Measurements from ENCODE around the gene EIF4G2.
"Not testable (repeated sequence)": the region's sequence is repeated elsewhere in the genome, so short reads cannot be mapped to it uniquely, and the experiment has no call there.

The EIF4G2 gene

DNA sequence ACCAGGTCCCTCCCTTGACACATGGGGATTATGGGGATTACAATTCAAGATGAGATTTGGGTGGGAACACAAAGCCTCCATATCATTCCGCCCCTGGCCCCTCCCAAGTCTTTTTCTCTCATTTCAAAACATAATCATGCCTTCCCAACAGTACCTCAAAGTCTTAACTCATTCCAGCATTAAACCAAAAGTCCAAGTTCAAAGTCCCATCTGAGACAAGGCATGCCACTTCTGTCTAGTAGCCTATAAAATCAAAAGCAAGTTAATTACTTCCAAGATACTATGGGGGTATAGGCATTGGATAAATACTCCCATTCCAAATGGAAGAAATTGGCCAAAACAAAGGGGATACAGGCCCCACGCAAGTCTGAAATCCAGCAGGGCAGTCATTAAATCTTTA lies 19.7 kb upstream of the EIF4G2 start:
- no peak for DNase-seq (ENCODE audit: low spot score)
- TF ChIP-seq, protein P1, sequence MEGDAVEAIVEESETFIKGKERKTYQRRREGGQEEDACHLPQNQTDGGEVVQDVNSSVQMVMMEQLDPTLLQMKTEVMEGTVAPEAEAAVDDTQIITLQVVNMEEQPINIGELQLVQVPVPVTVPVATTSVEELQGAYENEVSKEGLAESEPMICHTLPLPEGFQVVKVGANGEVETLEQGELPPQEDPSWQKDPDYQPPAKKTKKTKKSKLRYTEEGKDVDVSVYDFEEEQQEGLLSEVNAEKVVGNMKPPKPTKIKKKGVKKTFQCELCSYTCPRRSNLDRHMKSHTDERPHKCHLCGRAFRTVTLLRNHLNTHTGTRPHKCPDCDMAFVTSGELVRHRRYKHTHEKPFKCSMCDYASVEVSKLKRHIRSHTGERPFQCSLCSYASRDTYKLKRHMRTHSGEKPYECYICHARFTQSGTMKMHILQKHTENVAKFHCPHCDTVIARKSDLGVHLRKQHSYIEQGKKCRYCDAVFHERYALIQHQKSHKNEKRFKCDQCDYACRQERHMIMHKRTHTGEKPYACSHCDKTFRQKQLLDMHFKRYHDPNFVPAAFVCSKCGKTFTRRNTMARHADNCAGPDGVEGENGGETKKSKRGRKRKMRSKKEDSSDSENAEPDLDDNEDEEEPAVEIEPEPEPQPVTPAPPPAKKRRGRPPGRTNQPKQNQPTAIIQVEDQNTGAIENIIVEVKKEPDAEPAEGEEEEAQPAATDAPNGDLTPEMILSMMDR (IDR thresholded peaks at IDR 0.05; ENCODE audit: extremely low read depth, missing control alignments): no peak

DNA sequence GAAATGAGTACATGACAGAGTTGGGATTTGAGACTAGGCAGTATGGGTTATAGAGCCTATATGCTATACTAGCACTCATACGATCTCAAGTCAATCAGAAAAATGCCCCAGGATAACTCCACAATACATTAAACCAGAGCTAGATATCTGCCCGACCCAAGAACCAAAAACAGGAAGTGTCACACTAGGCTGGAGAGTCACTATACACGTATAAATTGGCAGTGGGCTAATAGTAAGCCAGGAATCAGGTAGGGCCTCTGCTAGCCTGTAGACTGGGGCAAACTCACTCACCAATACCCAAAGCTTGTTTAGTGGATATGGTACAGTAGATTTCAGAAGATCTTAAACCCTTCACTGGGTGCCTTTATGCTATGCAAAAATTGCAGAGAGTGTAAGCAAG lies 16.2 kb upstream of the EIF4G2 start:
- peak; percentile 21 for DNase-seq (ENCODE audit: low spot score)
- TF ChIP-seq, protein P1 (IDR thresholded peaks at IDR 0.05; ENCODE audit: extremely low read depth, missing control alignments): no peak

DNA sequence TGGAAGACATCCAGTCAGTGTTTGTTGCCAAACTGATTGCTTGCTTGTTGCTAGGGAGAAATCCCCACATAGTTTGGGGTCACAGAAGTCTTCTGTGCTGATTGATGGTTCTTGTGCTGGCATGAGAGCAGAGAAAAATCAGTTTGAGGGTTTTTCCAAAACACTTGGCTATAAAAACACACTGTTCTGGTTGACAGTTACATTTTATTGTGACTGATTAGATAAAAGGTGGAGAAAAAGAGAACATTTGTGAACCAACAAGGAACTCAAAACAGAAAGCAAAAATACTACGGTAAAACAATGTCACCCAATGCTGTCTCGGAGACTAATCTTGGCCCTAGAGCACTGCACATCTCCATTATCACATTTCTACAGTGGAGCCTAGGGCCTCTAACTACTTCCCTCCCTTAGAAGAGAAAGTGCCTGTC lies 14.4 kb upstream of the EIF4G2 start:
- TF ChIP-seq, protein P1 (IDR thresholded peaks at IDR 0.05; ENCODE audit: extremely low read depth, missing control alignments): no peak
- DNase-seq (ENCODE audit: low spot score): peak; percentile 33

DNA sequence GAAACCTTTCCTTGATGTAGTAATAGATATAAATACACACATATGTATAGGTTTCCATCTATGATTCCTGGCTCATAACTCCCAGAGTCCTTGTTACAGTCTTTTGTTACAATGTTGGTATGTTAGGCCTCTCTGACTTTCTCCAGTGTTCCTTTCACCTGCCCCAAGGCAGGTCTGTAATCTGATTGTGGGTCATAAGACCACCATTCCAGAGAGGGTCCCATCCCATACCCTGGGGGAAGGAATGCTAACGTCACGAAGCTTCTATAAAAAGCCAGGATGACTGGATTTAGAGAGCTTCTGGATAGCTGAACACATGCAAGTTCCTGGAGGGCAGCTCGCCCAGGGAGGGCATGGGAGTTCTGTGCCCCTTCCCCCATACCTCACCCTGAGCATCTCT lies 13.8 kb upstream of the EIF4G2 start:
- not testable (repeated sequence) for DNase-seq (ENCODE audit: low spot score)

DNA sequence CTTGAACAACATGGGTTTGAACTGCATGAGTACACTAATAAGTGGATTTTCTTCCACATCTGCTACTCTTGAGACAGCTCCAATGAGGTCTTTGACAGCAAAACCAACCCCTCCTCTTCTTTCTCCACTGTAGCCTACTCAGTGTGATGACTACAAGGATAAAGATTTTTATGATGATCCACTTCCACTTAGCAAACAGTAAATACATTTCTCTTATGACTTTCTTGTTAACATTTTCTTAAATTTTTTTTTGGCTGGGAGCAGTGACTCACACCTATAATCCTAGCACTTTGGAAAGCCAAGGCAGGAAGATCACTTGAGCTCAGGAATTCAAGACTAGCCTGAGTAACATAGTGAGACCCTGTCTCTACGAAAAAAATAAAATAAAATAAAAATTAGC lies 9.9 kb upstream of the EIF4G2 start:
- TF ChIP-seq, protein P1 (IDR thresholded peaks at IDR 0.05; ENCODE audit: extremely low read depth, missing control alignments): no peak
- DNase-seq (ENCODE audit: low spot score): no peak

DNA sequence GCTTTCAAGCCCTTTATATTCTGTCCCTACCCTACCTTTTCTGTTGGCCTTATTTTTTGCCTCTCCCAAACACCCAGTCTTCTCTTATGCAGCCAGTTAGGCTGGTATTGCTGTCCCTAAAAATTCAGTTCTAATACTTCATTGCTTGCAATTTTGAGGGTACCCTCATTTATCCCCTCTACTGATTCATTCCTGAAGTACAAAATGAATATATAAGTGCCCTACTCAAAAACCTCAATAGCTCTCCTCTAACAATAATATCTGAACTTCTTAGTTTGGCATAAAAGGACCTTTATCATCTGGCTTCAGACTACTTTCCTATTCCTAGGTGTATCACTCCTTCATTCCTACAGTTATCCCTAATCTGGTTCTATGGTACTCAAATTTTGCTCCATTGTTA lies 5.2 kb upstream of the EIF4G2 start:
- DNase-seq (ENCODE audit: low spot score): no peak
- TF ChIP-seq, protein P1 (IDR thresholded peaks at IDR 0.05; ENCODE audit: extremely low read depth, missing control alignments): no peak

DNA sequence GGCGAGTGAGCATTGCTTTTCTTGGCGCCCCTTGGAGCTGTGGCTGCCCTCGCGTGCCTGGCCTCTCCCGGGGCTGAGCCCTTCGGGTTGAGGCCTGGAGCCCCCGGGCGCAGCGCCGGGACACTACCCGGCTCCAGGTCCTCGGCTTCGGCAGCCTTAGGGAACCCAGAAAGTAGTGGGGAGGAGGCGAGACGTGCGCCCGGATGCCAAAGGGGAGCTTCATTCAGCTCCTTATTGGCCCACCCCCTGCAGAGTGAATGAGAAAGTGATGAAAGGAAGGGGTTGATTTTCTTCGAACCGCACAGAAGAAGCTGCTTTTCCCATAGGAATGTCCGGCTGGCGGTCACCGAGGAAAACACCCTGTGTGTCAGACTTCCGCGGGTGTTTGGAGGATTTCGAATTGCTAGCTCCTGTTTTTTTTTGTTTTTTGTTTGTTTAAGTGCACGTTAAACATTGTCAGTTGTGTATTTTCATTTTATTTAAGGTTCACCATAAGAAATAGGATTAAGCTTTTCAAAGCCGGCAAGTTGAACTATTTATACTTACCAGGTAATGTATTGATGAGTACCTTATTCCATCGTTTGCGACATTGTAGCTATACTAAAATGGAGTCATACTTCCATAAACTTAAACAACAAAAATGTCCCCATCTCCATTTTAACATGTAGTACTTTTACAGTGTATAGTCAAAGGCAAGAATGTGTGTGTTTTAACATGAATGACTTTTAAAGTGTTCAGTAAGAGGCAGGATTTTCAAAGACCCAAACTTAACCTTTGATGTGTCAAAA lies 841 bp upstream of the EIF4G2 start:
- peak; percentile 50 for DNase-seq (ENCODE audit: low spot score)

More for the DNA sequence above, 841 bp upstream of the EIF4G2 start:
- TF ChIP-seq, protein P1 (IDR thresholded peaks at IDR 0.05; ENCODE audit: extremely low read depth, missing control alignments): no peak
